HEK293T (cell line): ENCODE measurements around the gene PAAF1.
A peak's percentile ranks its signal among the peaks of the same experiment; 100 is the strongest.
"Not testable (repeated sequence)": the region's sequence is repeated elsewhere in the genome, so short reads cannot be mapped to it uniquely, and the experiment has no call there.

ENCODE experiments used
- CTCF ChIA-PET: fragments of 350-600 bp; formaldehyde crosslinking; extraction: SDS; loops from one replicate; lab custom pipeline; 2021; ENCODE audit warnings: antibody characterized with exemption, inconsistent platforms; lab: Yijun Ruan, JAX
- POLR2A ChIA-PET: fragments of 350-600 bp; formaldehyde crosslinking; extraction: SDS; loops from one replicate; lab custom pipeline; 2020; ENCODE audit warnings: antibody characterized with exemption, inconsistent platforms; lab: Yijun Ruan, JAX
- DNase-seq: peaks from one replicate; pipeline ENCODE4 v3.0.0; 2012; ENCODE audit warnings: mixed read lengths; ENCODE audit errors: extremely low spot score
- ARNT ChIP-seq: fragments of 450-650 bp; IDR thresholded peaks from 2 replicates; pipeline ENCODE4 v1.6.1; 2017; ENCODE audit warnings: mild to moderate bottlenecking
- BHLHE40 ChIP-seq: fragments of 450-650 bp; IDR thresholded peaks from 2 replicates; pipeline ENCODE4 v1.6.1; 2016; ENCODE audit warnings: mild to moderate bottlenecking, moderate library complexity, borderline replicate concordance
- CTBP1 ChIP-seq: fragments of 450-650 bp; IDR thresholded peaks from 2 replicates; pipeline ENCODE4 v1.6.1; 2016; ENCODE audit warnings: borderline replicate concordance
- ELF4 ChIP-seq: fragments of 450-650 bp; IDR thresholded peaks from 2 replicates; pipeline ENCODE4 v1.6.1; 2017; ENCODE audit warnings: antibody characterized with exemption
- FOXA1 ChIP-seq: fragments of 450-650 bp; IDR thresholded peaks from 2 replicates; pipeline ENCODE4 v1.6.1; 2016; ENCODE audit warnings: mild to moderate bottlenecking
- FOXK2 ChIP-seq: fragments of 450-650 bp; IDR thresholded peaks from 2 replicates; pipeline ENCODE4 v1.6.1; 2016; ENCODE audit warnings: mild to moderate bottlenecking
- FOXM1 ChIP-seq: fragments of 450-650 bp; IDR thresholded peaks from 2 replicates; pipeline ENCODE4 v1.6.1; 2017; ENCODE audit warnings: mild to moderate bottlenecking, borderline replicate concordance
- HDGF ChIP-seq: fragments of 450-650 bp; IDR thresholded peaks from 2 replicates; pipeline ENCODE4 v1.6.1; 2017; ENCODE audit warnings: antibody characterized with exemption, borderline replicate concordance
- L3MBTL2 ChIP-seq: fragments of 450-650 bp; conservative IDR thresholded peaks from 2 replicates; pipeline ENCODE4 v1.6.1; 2016; ENCODE audit warnings: mild to moderate bottlenecking
- LEF1 ChIP-seq: fragments of 450-650 bp; IDR thresholded peaks from 2 replicates; pipeline ENCODE4 v1.6.1; 2017; ENCODE audit warnings: mild to moderate bottlenecking, borderline replicate concordance
- NFRKB ChIP-seq: fragments of 450-650 bp; IDR thresholded peaks from 2 replicates; pipeline ENCODE4 v1.6.1; 2016; ENCODE audit warnings: mild to moderate bottlenecking, moderate library complexity
- SP1 ChIP-seq: fragments of 450-650 bp; IDR thresholded peaks from 2 replicates; pipeline ENCODE4 v1.6.1; 2017
- SUZ12 ChIP-seq: fragments of 450-650 bp; IDR thresholded peaks from 2 replicates; pipeline ENCODE4 v1.6.1; 2016; ENCODE audit warnings: mild to moderate bottlenecking
- TARDBP ChIP-seq: fragments of 450-650 bp; IDR thresholded peaks from 2 replicates; pipeline ENCODE4 v1.6.1; 2016
- ZNF384 ChIP-seq: fragments of 450-650 bp; IDR thresholded peaks from 2 replicates; pipeline ENCODE4 v1.6.1; 2016
- TF ChIP-seq, protein P1 (sequence below): fragments of 450-650 bp; IDR thresholded peaks from 2 replicates; pipeline ENCODE4 v1.6.1; 2016

Gene PAAF1

DNA sequence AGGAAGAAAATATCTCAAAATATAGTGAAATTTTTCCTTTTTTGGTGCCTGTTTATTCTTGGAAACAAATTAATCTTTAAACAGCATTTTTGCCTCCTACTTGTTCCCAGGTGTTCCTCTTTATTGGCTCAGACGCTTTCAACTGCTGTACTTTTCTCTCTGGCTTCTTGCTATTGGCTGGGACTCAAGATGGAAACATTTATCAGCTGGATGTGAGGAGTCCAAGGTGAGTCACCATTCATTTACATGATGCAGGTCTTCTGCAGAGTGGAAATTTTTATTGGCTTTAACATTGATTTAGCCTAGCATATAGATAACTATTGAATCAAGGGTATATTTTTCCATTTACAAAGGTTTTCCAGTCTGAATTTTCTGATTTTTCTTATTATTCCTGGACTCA lies 39.6 kb downstream of the PAAF1 start:
- ChIA-PET CTCF (no interaction called here), POLR2A (no interaction called here)
- no peak for DNase-seq
- TF ChIP-seq FOXM1 = no peak
- no peak for TF ChIP-seq FOXK2
- TF ChIP-seq HDGF = no peak
- TF ChIP-seq TARDBP = no peak
- TF ChIP-seq L3MBTL2 = no peak
- TF ChIP-seq SUZ12 = no peak
- TF ChIP-seq ARNT = no peak
- TF ChIP-seq BHLHE40 = no peak
- no peak for TF ChIP-seq FOXA1
- no peak for TF ChIP-seq CTBP1
- TF ChIP-seq ELF4 = no peak

DNA sequence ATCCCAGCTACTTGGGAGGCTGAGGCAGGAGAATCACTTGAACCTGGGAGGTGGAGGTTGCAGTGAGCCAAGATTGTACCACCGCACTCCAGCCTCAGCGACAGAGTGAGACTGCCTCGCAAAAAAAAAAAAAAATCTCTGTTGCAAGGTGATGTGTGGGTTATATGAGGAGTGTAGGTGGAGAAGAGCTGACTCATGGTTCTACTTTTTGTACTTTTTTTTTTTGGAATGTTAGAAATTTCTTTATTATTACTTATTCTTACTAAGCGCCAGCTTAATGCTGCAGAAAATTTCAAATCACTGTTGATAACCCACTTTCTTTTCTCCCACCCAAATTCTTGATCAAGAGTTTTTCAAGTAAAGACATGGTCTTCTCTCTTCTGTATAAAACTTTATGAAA lies 44.4 kb downstream of the PAAF1 start:
- CTCF ChIA-PET = no interaction called here
- DNase-seq = no peak
- POLR2A ChIA-PET = no interaction called here
- TF ChIP-seq TARDBP (no peak), NFRKB (no peak), BHLHE40 (no peak), ELF4 (no peak), ARNT (no peak), FOXK2 (no peak), LEF1 (no peak), ZNF384 (no peak), SP1 (no peak), FOXA1 (no peak), HDGF (no peak), FOXM1 (no peak), SUZ12 (no peak), L3MBTL2 (no peak), CTBP1 (no peak)
- TF ChIP-seq, protein P1, sequence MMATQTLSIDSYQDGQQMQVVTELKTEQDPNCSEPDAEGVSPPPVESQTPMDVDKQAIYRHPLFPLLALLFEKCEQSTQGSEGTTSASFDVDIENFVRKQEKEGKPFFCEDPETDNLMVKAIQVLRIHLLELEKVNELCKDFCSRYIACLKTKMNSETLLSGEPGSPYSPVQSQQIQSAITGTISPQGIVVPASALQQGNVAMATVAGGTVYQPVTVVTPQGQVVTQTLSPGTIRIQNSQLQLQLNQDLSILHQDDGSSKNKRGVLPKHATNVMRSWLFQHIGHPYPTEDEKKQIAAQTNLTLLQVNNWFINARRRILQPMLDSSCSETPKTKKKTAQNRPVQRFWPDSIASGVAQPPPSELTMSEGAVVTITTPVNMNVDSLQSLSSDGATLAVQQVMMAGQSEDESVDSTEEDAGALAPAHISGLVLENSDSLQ = no peak

DNA sequence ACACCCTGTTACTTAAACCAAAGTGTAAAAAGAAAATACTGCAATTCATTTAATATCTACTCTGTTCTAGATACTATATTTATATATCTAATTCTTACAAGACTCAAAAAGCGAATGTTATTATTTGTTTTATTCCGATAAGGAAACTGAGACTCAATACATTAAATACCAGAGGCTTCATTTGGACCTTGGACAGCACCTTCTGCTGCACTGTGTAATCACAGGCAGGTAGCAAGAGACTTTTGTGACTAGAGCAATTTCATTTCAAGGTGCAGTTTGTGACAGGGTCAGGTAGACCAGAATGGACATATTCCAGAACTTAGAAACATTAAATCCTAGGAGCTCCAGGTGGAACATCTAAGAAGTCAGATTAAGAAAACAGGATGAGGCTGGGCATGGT lies 52.6 kb downstream of the PAAF1 start:
- ChIA-PET POLR2A (no interaction called here), CTCF (interaction anchor here (0.6 kb wide), 1 partner anchor 226 kb away, joined by 6 read pairs; no protein-coding TSS in a partner anchor)
- DNase-seq = no peak
- TF ChIP-seq FOXA1 = no peak
- no peak for TF ChIP-seq L3MBTL2
- no peak for TF ChIP-seq BHLHE40
- TF ChIP-seq LEF1 = no peak
- TF ChIP-seq FOXK2 = no peak
- TF ChIP-seq ZNF384 = no peak

DNA sequence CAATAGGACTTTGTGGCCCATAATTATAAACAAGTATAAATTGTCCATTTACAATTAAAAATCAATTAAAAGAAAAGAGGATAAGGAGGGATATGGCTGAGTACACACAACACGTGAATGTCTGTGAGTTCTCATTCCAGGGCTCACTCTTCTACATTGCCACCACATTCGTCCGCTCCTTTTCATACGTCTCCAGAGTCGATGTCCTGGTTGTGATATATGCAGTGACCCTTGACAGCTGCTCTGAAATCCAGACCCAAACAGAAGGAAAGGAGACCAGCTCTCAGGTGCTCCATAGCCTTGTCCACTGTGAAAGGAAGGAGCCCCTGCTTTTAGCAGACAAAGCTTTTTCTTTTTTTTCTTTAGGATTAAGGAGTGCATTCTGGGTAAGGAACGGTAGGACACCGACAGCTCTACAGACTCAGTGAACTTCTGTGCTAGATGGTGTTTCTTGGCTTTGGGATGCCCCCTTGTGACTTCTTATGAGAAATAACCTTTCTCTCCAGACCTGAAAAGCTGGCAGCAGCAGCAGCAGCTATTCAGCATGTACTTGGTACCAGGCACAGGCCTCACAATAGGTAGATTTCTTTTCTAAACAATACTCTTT lies 54.3 kb downstream of the PAAF1 start:
- POLR2A ChIA-PET = interaction anchor here (1.1 kb wide), 1 partner anchor 152 kb away, joined by 3 read pairs; no protein-coding TSS in a partner anchor
- DNase-seq = peak; percentile 69
- TF ChIP-seq NFRKB (no peak), ZNF384 (peak; percentile 86)
- CTCF ChIA-PET = interaction anchor here (0.6 to 1.5 kb wide), 6 partner anchors 57 to 452 kb away, joined by 3 to 5 read pairs (median 4); partner anchors contain the start of gene RAB6A

DNA sequence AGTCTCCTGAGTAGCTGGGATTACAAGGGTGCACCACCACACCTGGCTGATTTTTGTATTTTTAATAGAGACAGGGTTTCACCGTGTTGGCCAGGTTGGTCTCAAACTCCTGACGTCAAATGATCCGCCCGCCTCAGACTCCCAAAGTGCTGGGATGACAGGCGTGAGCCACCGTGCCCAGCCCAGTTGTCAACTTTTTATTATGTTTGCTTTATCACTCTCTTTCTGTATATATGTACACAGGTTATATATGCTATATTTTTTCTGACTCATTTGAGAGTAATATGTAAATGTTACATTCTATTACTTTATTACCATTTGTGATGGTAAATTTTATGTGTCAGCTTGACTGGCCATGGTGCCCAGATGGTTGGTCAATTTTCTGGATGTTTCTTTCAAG lies 55.2 kb downstream of the PAAF1 start:
- DNase-seq = no peak
- TF ChIP-seq SP1 (no peak), TARDBP (no peak), FOXM1 (no peak), ELF4 (no peak), HDGF (no peak), ZNF384 (no peak), ARNT (no peak)
- ChIA-PET CTCF (interaction anchor here (0.6 to 1.5 kb wide), 5 partner anchors 58 to 453 kb away, joined by 3 to 6 read pairs (median 3); partner anchors contain the start of gene RAB6A), POLR2A (interaction anchor here (1.1 kb wide), 1 partner anchor 153 kb away, joined by 3 read pairs; no protein-coding TSS in a partner anchor)

DNA sequence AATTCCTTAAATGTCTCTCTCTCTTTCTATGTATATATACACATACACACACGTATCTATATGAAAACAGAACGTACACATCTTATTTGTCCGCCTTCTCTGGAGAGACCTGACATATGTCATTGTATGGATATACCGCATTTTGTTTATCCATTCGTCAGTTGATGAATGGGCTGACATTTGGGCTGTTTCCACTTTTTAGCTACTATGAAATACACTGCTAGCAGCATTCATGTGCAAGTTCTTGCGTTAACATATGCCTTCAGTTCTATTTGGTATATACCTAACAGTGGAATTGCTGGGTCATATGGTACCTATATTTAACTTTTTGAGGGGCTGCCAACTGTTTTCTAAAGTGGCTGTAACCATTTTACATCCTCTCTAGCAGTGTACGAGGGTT lies 56.0 kb downstream of the PAAF1 start:
- TF ChIP-seq NFRKB (no peak), FOXM1 (no peak), SP1 (no peak), SUZ12 (no peak)
- no peak for DNase-seq
- CTCF ChIA-PET = no interaction called here
- POLR2A ChIA-PET = no interaction called here

DNA sequence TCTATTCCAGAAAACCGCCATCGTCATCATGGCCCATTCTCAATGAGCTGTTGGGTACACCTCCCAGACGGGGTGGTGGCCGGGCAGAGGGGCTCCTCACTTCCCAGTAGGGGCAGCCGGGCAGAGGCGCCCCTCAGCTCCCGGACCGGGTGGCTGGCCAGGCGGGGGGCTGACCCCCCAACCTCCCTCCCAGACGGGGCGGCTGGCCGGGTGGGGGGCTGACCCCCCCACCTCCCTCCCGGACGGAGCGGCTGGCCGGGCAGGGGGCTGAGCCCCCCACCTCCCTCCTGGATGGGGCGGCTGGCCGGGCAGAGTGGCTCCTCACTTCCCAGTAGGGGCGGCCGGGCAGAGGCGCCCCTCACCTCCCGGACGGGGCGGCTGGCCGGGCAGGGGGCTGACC lies 59.2 kb downstream of the PAAF1 start:
- CTCF ChIA-PET, POLR2A ChIA-PET, DNase-seq: not testable (repeated sequence)

DNA sequence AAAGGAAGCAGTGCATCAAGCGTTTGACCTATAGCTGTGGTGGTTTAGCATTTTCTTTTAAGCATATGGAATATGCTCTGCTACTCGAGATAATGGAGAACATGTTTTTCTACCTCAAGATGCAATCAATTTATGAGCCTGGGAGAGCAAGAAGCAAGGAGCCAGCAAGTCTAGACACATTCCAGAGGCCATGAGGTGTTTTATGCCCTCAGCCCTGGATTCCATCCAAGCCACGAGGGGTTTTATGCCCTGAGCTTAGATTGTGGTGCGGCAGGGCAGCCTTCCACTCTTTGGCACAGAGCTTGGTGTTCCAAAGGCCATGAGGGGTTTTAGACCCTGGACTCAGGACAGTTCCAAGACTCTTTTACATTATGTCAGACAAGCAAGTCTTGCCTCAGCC lies 62.3 kb downstream of the PAAF1 start:
- DNase-seq = no peak
- TF ChIP-seq NFRKB = no peak
- TF ChIP-seq, protein P1 = no peak
- no peak for TF ChIP-seq FOXM1
- TF ChIP-seq FOXK2 = no peak
- TF ChIP-seq TARDBP = no peak
- TF ChIP-seq ELF4 = no peak
- TF ChIP-seq ZNF384 = no peak
- no peak for TF ChIP-seq HDGF
- no peak for TF ChIP-seq SUZ12
- TF ChIP-seq CTBP1 = no peak
- TF ChIP-seq LEF1 = no peak
- TF ChIP-seq BHLHE40 = no peak
- no peak for TF ChIP-seq ARNT
- no peak for TF ChIP-seq L3MBTL2
- TF ChIP-seq FOXA1 = no peak
- no peak for TF ChIP-seq SP1
- ChIA-PET CTCF (no interaction called here), POLR2A (no interaction called here)
